ENCODE results near the gene PRSS37. TPM values are rescaled to one million over a fixed set of nuclear protein-coding genes. Genes with fewer than 3 reads are reported as not detected.
"Not testable (repeated sequence)": the region's sequence is repeated elsewhere in the genome, so short reads cannot be mapped to it uniquely, and the experiment has no call there.

The PRSS37 gene, protein sequence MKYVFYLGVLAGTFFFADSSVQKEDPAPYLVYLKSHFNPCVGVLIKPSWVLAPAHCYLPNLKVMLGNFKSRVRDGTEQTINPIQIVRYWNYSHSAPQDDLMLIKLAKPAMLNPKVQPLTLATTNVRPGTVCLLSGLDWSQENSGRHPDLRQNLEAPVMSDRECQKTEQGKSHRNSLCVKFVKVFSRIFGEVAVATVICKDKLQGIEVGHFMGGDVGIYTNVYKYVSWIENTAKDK
- polyA plus RNA-seq, result not detected

GRCh38 chr7:141841385-141841784 is at the start of gene PRSS37:
Gene PRSS37, minus strand, starts transcription at chr7:141841485. Its CDS starts 436 bp downstream, at chr7:141841049.
- no peak within 1 kb of the TSS for H3K27ac ChIP-seq (ENCODE audit: low read depth, low read length)

DNA sequence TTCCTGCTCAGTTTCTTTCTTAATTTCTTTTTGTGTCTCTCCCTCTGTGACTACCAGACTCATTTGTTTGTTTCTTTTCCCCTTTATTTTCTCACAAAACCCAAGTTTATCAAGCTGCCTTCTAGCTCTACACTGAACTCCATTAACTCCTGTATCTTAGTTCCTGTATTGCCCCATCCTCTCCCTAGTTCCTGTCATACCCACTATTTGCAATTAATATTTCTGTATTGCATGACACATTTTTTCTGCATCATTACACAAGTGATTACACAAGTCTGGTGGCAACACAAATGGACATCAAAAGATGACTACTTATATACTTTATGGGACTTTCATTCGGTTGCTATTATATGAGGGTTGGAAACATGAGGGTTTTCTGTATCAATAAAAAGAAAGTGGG is 48.0 kb upstream of the PRSS37 start:
- WGBS, 3 donors, result 56 to 100% (median 67%) methylated on average over 1 of the region's 1 CpG
- H3K27ac ChIP-seq (ENCODE audit: low read depth, low read length), result no peak overlapping the region

- WGBS, 3 donors, result 61 to 79% (median 74%) methylated on average over 5 of the region's 5 CpGs
- no peak overlapping the region for H3K27ac ChIP-seq (ENCODE audit: low read depth, low read length)
Measured at GRCh38 chr7:141884539-141885225, 43.4 kb upstream of the PRSS37 start.

- H3K27ac ChIP-seq (ENCODE audit: low read depth, low read length), result no peak overlapping the region
- 66 to 70% (median 67%) methylated on average over 5 of the region's 5 CpGs for WGBS, 3 donors
Measured at GRCh38 chr7:141880960-141881359, 39.7 kb upstream of the PRSS37 start.

DNA sequence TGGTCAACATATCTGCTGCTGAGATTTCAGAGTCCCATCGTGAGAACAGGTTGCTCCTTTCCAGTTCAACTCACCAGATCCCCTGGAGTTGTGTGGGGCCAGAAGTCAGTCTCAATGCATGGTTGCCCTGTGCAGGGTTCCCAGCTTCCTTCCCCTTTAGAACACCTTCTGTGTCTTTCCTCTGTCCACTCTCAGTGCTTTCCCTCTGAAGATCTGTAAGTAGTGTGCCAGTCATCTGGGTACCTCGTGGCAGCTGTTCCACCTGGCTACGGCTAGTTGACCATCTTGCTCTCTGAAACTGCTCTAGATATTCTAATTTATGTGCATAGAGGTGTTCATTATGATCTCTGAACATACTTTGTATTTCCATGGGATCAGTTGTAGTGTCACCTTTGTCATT is 36.1 kb upstream of the PRSS37 start:
- WGBS, 3 donors, result 84 to 91% (median 91%) methylated on average over 3 of the region's 3 CpGs
- H3K27ac ChIP-seq (ENCODE audit: low read depth, low read length), result no peak overlapping the region

DNA sequence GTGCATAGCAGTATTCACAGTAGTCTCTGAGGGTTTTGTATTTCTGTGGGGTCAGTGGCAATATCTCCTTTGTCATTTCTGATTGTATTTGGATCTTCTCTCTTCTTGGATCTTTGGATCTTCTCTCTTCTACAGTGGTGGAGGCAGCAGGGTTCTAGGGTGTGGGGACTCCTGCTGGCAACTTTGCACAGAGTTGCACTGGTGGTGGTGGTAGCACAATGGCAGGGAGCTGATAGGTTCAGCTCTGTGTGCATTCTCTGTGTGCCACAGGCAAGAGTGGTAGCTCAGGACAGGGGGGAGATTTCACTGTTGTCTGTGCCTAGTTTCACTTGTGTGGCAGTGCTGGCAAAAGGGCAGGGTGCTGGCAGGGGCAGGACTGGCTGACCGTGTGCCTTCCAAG is 35.1 kb upstream of the PRSS37 start:
- no peak overlapping the region for H3K27ac ChIP-seq (ENCODE audit: low read depth, low read length)
- 75 to 95% (median 78%) methylated on average over 1 of the region's 1 CpG for WGBS, 3 donors

GRCh38 chr7:141875453-141875852 is 34.2 kb upstream of the PRSS37 start:
- no peak overlapping the region for H3K27ac ChIP-seq (ENCODE audit: low read depth, low read length)
- 74 to 95% (median 75%) methylated on average over 2 of the region's 2 CpGs for WGBS, 3 donors

GRCh38 chr7:141874787-141875186 is 33.5 kb upstream of the PRSS37 start:
- WGBS, 3 donors, result 49 to 83% (median 52%) methylated on average over 3 of the region's 3 CpGs
- no peak overlapping the region for H3K27ac ChIP-seq (ENCODE audit: low read depth, low read length)

- no peak overlapping the region for H3K27ac ChIP-seq (ENCODE audit: low read depth, low read length)
- WGBS, 3 donors, result 91 to 93% (median 93%) methylated on average over 3 of the region's 3 CpGs
Measured at GRCh38 chr7:141872931-141873330, 31.6 kb upstream of the PRSS37 start.

GRCh38 chr7:141866974-141867373 is 25.7 kb upstream of the PRSS37 start:
- no peak overlapping the region for H3K27ac ChIP-seq (ENCODE audit: low read depth, low read length)
- 82 to 93% (median 85%) methylated on average over 2 of the region's 2 CpGs for WGBS, 3 donors

- WGBS, 3 donors, result 56 to 65% (median 63%) methylated on average over 2 of the region's 2 CpGs
- H3K27ac ChIP-seq (ENCODE audit: low read depth, low read length), result no peak overlapping the region
Measured at GRCh38 chr7:141864765-141865447, 23.6 kb upstream of the PRSS37 start.

GRCh38 chr7:141860207-141860606 is 18.9 kb upstream of the PRSS37 start:
- WGBS, 3 donors, result 68 to 73% (median 72%) methylated on average over 2 of the region's 2 CpGs
- H3K27ac ChIP-seq (ENCODE audit: low read depth, low read length), result no peak overlapping the region

DNA sequence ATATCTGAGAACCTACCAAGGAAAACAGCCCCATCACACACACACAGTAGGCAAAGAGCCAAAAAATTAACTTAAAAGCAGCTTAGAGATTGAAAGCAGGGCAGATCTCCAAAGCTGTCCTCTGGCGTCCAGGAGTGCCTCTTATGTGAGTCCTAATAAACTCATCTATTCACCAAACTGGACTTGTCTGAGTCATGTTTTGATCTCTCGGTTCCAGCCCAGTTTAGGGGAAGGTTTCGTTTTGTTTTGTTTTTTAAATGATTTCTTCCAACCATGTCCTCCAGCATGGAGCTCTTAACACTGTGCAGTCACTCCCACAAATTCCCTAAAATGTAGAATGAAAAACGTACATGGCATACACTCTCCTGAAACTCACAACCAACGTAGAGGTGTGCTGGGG is 6.7 kb upstream of the PRSS37 start:
- 78 to 84% (median 80%) methylated on average over 5 of the region's 5 CpGs for WGBS, 3 donors

DNA sequence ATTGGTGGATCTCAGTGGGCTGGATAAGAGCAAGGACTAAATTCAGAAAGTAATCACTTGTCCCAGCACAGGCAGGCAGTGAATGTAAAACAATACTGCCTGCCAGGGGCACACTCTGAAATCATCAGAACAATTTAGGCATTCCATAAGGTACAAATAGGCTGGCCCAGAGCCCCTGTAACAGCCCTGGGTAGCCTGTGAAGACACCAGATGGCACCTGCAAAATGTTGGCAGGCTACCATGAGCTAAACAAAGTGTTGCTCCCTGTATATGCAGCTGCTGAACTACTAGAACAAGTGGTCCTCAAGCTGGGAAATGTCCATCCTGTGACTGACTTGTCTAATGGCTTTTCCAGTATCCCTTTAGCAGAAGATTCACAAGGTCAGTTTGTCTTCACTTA is 3.0 kb upstream of the PRSS37 start:
- no peak overlapping the region for H3K27ac ChIP-seq (ENCODE audit: low read depth, low read length)

More for the DNA sequence above, 6.7 kb upstream of the PRSS37 start:
- H3K27ac ChIP-seq (ENCODE audit: low read depth, low read length), result no peak overlapping the region

DNA sequence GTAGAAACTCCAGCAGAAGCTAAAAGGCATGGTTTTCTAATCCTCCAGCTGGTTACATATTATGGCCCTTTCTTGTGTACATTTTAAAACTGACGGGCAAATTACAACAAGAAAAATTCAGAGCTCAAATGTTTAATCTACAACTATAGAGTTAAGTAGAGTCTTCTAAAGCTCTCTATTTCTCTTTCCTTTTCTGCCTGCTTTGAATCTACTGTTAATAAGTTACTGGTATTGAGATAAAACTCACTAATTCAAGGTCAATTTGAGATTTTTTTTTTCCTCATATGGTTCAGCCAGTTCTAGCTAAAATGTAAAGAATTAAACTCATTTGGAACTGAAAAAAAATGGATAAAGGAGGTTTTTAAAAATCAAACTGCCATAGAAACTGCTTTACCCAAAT is 1.6 kb upstream of the PRSS37 start:
- H3K27ac ChIP-seq (ENCODE audit: low read depth, low read length), result no peak overlapping the region
- 26 to 98% (median 91%) methylated on average over 1 of the region's 1 CpG for WGBS, 3 donors

DNA sequence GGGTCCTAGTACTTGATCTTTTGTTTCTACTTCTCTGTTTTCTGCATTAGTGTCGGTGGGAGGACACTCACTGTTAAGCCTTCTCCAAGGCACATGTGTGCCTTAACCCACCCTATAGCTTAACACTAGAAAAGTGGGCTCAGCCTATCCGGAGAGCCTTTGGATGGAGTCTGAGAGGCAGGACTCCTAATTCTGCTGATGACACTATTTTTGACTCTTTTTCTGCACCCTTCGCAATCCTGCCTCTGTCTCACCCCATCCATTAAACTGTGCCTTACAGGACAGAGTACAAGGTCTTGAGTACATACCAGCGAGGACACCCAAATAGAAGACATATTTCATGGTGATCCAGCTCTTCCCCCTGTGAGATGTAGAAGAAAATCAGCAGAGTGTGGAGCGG is 577 bp downstream of the PRSS37 start:
- WGBS, 3 donors, result 93 to 96% (median 94%) methylated on average over 5 of the region's 5 CpGs

DNA sequence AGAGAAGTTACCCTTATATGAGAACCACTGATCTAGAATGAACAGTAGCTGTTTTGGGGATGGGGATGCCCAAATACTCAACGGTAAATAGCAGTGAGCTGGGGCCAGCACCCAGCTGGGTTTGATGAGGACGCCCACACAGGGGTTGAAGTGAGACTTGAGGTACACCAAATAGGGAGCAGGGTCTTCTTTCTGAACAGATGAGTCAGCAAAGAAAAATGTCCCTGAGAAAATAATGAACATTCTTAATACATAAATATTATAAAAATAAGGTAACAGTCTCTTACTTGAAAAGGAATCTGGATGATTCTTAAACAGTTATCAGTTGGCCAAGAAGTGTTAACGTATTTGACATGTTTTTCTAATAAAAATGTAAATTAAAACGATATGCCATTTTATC is 2.0 kb downstream of the PRSS37 start:
- 88 to 91% (median 90%) methylated on average over 4 of the region's 4 CpGs for whole genome bisulfite sequencing, 3 donors
- no peak overlapping the region for H3K27ac ChIP-seq (ENCODE audit: low read depth, low read length)

More for the DNA sequence above, 577 bp downstream of the PRSS37 start:
- no peak overlapping the region for H3K27ac ChIP-seq (ENCODE audit: low read depth, low read length)

DNA sequence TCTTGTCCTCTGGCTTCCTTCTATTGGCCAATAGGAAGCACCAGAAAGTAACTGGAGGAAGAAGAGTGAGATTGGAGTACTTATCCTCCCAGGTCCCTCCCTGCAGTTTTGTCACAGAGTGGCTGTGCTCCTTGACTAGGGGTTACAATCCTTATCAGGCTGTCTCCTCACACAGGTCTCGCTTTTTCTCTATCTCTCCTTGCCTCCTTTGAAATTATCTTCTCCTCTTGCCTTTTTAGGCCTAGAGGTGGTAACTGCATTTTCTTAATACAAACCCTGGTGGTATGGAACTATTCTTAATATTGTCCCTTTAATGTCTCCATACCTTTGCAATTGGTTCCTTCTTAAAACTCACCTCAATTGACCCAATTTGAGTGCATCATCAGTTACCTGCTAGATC is 2.7 kb downstream of the PRSS37 start:
- WGBS, 3 donors, result 89 to 92% (median 91%) methylated on average over 1 of the region's 1 CpG
- H3K27ac ChIP-seq (ENCODE audit: low read depth, low read length), result no peak overlapping the region

GRCh38 chr7:141837683-141838082 is 3.6 kb downstream of the PRSS37 start:
- H3K27ac ChIP-seq (ENCODE audit: low read depth, low read length), result no peak overlapping the region
- 94 to 97% (median 95%) methylated on average over 5 of the region's 5 CpGs for WGBS, 3 donors

DNA sequence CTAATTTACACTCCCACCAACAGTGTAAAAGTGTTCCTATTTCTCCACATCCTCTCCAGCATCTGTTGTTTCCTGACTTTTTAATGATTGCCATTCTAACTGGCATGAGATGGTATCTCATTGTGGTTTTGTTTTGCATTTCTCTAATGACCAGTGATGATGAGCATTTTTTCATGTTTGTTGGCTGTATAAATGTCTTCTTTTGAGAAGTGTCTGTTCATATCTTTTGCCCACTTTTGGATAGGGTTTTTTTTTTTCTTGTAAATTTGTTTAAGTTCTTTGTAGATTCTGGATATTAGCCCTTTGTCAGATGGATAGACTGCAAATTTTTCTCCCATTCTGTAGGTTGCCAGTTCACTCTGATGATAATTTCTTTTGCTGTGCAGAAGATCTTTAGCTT is 18.9 kb downstream of the PRSS37 start:
- not testable (repeated sequence) for H3K27ac ChIP-seq (ENCODE audit: low read depth, low read length)

All from adipose tissue (tissue), 3 donors.